Middle frontal gyrus (tissue), 1 donor: Measurements from ENCODE around the gene CSTB.
"Not testable (repeated sequence)": the region's sequence is repeated elsewhere in the genome, so short reads cannot be mapped to it uniquely, and the experiment has no call there.

Source experiments
- DNase-seq: peaks from one replicate; pipeline ENCODE4 v3.0.0-alpha.2; 2015; ENCODE audit warnings: low spot score; ENCODE audit errors: extremely low spot score

The CSTB gene

GRCh38 chr21:43775795-43776430 lies at the start of gene CSTB:
CSTB (minus strand) TSS chr21:43776308; CDS start chr21:43776269, 39 bp downstream.
- DNase-seq = peak; percentile 56

GRCh38 chr21:43825242-43825935 lies 49.3 kb upstream of the CSTB start:
- no peak for DNase-seq

GRCh38 chr21:43824333-43825241 lies 48.5 kb upstream of the CSTB start:
- peak; percentile 53 for DNase-seq

- DNase-seq = not testable (repeated sequence)
Observed at GRCh38 chr21:43822741-43823140, 46.6 kb upstream of the CSTB start.

GRCh38 chr21:43822166-43822565 lies 46.1 kb upstream of the CSTB start:
- DNase-seq = not testable (repeated sequence)

GRCh38 chr21:43820466-43820865 lies 44.4 kb upstream of the CSTB start:
- no peak for DNase-seq

GRCh38 chr21:43819511-43820405 lies 43.6 kb upstream of the CSTB start:
- no peak for DNase-seq

GRCh38 chr21:43818685-43819084 lies 42.6 kb upstream of the CSTB start:
- no peak for DNase-seq

- no peak for DNase-seq
Observed at GRCh38 chr21:43817157-43818086, 41.3 kb upstream of the CSTB start.

- no peak for DNase-seq
Observed at GRCh38 chr21:43816611-43817071, 40.5 kb upstream of the CSTB start.

- no peak for DNase-seq
Observed at GRCh38 chr21:43815991-43816390, 39.9 kb upstream of the CSTB start.

- no peak for DNase-seq
Observed at GRCh38 chr21:43815107-43815613, 39.1 kb upstream of the CSTB start.

GRCh38 chr21:43814215-43815106 lies 38.4 kb upstream of the CSTB start:
- DNase-seq = no peak

- no peak for DNase-seq
Observed at GRCh38 chr21:43813656-43813980, 37.5 kb upstream of the CSTB start.

- no peak for DNase-seq
Observed at GRCh38 chr21:43812957-43813655, 37.0 kb upstream of the CSTB start.

GRCh38 chr21:43812139-43812821 lies 36.2 kb upstream of the CSTB start:
- no peak for DNase-seq
